ENCODE data around the gene UBAP1L. TPM values are rescaled to one million over a fixed set of nuclear protein-coding genes. Genes with fewer than 3 reads are reported as not detected.

UBAP1L gene
- total RNA-seq, 1 experiment from 2014 or later: 1.7 TPM

- no peak for ATAC-seq
- Histone ChIP-seq H3K27ac (ENCODE audit: low read length) (no peak overlapping the region), H3K27me3 (ENCODE audit: control insufficient read depth, insufficient read depth, low read length) (no peaks in the 10 kb centered on the region), H3K4me3 (ENCODE audit: low read depth in 2 of 2, low read length in 2 of 2) (no peak overlapping the region), H3K36me3 (ENCODE audit: control insufficient read depth, insufficient read depth, low read length) (peaks cover 12% of the 10 kb centered on the region), H3K9me3 (ENCODE audit: control insufficient read depth, insufficient read depth, low read depth, low read length) (no peaks in the 10 kb centered on the region), H3K4me1 (ENCODE audit: control insufficient read depth, insufficient read depth, low read length) (no peaks in the 10 kb centered on the region)
- DNase-seq (ENCODE audit: low read depth, low spot score): no peak
- in situ Hi-C loops (cut with HindIII; ENCODE audit: low pct_unique_long_range_greater_than_20kb, low sequenced_read_pairs): no loop called here
- POLR2A ChIA-PET: interaction anchor here (0.6 kb wide), 1 partner anchor 71 kb away, joined by 5 read pairs; no protein-coding TSS in a partner anchor
- CTCF ChIA-PET: interaction anchor here (0.6 kb wide), 1 partner anchor 84 kb away, joined by 5 read pairs; no protein-coding TSS in a partner anchor
- intact Hi-C loops (cut with micrococcal nuclease; ENCODE audit: unreplicated experiment): no loop called here
- BruUV-seq (replicated peaks): no TSS peak
- TF ChIP-seq SIN3A (IDR thresholded peaks at IDR 0.05; ENCODE audit: borderline replicate concordance, insufficient read depth, low read depth, low read length) (no peak), POLR2AphosphoS5 (IDR thresholded peaks at IDR 0.05; ENCODE audit: low read depth, low read length) (no peak), CTCF (IDR thresholded peaks at IDR 0.05) (no peak), TCF7L2 (IDR thresholded peaks at IDR 0.05; ENCODE audit: low read depth, low read length) (no peak), REST (IDR thresholded peaks at IDR 0.05; ENCODE audit: insufficient read depth in 1 of 2, low read depth in 2 of 2, low read length in 1 of 2) (no peak)
These were observed 542 bp upstream of the UBAP1L start for GRCh38 chr15:65115542-65115941.

- Histone ChIP-seq H3K36me3 (ENCODE audit: control insufficient read depth, insufficient read depth, low read length) (no peaks in the 10 kb centered on the region), H3K9me3 (ENCODE audit: control insufficient read depth, insufficient read depth, low read depth, low read length) (no peaks in the 10 kb centered on the region), H3K4me3 (ENCODE audit: low read depth in 2 of 2, low read length in 2 of 2) (no peak overlapping the region), H3K27ac (ENCODE audit: low read length) (no peak overlapping the region), H3K27me3 (ENCODE audit: control insufficient read depth, insufficient read depth, low read length) (no peaks in the 10 kb centered on the region), H3K4me1 (ENCODE audit: control insufficient read depth, insufficient read depth, low read length) (no peaks in the 10 kb centered on the region)
- TF ChIP-seq REST (IDR thresholded peaks at IDR 0.05; ENCODE audit: insufficient read depth in 1 of 2, low read depth in 2 of 2, low read length in 1 of 2): no peak
- no peak for TF ChIP-seq SIN3A (IDR thresholded peaks at IDR 0.05; ENCODE audit: borderline replicate concordance, insufficient read depth, low read depth, low read length)
- no peak for TF ChIP-seq POLR2AphosphoS5 (IDR thresholded peaks at IDR 0.05; ENCODE audit: low read depth, low read length)
- TF ChIP-seq CTCF (IDR thresholded peaks at IDR 0.05): no peak
- no peak for TF ChIP-seq TCF7L2 (IDR thresholded peaks at IDR 0.05; ENCODE audit: low read depth, low read length)
- DNase-seq (ENCODE audit: low read depth, low spot score) (no peak), ATAC-seq (no peak; the same call in 1 of the 2 replicates)
- intact Hi-C loops (cut with micrococcal nuclease; ENCODE audit: unreplicated experiment): no loop called here
- in situ Hi-C loops (cut with HindIII; ENCODE audit: low pct_unique_long_range_greater_than_20kb, low sequenced_read_pairs): no loop called here
- ChIA-PET POLR2A (interaction anchor here (0.6 kb wide), 1 partner anchor 13 kb away, joined by 4 read pairs; no protein-coding TSS in a partner anchor), CTCF (no interaction called here)
- no TSS peak for BruUV-seq (replicated peaks)
These were observed 4.2 kb downstream of the UBAP1L start for GRCh38 chr15:65110676-65111292.

All from Panc1 (cell line).